Activated gamma-delta T cell treated with Interleukin-2 at 50 U/mL for 16 hours (primary cell): ENCODE data around the gene ACOT7.

ENCODE experiments used
- DNase-seq: peaks from one replicate; pipeline ENCODE4 v3.0.0-alpha.2; 2020

The ACOT7 gene

DNA sequence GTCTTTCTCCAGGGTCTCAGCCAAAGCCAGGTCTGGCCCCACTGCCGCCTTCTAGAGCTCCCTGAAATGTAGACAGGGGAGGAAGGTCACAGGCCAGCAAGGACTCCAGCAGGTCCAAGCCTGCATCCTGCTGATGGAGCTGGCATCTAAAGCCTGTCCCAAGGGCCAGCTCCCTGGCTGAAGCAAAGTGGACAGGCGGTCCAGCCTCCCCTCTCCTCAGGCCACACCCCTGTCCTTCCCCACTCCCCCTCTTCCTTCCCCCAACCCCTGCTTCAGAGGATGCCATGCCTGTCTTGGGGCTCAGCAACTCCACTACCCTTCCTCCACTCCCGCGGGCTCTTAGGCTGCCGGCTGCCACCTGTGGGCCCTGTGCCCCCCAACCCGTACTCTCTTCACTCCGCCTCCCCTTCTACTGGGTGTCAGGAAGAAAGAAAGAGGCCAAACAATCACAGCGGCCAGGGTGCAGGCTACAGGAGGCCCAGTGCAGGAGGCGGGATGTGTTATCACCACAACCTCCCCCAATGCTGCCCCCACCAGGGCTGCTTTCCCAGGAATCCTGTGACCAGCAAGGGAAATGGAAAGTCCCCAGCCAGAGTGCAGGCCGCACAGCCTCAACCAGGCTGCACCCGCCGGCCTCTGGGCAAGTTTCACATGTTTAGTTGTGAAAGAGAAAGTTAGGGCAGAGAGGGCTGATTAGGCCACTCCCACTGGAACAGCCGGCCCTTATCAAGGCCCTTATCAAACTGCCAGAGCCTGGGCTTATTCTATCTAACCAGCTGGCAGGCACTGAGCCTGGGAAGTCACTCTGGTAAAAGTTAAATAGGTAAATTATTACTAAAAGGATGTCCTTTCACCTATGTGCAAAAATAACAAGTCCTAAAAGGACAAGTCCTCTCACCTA, 34.1 kb downstream of the ACOT7 start:
- peak; percentile 42 for DNase-seq

DNA sequence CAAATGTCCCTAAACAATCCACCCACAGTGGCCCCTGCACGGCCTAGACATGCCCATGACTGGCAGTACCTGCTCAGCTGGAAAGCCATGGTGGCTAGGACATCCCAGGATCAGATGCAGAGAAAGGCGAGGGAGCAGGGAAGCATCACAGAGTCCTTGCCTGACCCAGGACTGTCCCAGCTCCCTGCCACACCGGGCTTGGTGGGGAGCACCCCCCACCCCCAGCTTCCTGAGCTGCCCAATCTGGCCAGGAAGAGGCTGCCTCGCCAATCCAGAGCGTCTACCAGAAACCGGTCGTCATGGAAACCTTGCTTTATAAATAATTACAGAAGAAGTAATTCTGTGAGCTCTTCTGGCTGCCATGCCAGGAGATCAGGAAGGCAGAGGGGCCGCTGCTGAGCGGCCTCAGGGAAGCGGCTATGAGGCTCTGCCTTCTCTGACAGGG, 34.8 kb downstream of the ACOT7 start:
- peak; percentile 21 for DNase-seq

DNA sequence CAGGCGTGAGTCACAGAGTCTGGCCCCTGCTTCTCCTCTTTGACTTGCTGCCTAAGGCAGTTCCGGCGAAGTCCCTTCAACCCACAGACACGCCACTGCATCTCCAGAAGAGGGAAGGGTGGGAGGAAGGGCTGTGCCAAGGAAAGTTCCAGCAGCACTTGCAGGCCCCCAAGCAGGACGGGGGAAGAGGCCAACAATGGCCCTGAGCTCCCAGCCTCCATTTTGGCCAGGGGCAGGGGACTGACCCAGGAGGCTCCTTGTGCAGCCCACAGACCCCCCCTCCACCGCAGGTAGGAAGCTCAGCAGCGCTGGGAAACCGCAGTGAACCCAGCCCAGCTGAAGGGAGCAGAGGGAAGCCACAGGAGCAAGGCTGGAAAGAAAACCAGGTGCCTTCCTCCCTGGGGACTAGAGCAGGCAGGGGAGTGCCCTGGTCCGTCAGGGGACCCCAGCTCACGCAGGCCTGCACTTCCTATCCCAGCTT, 35.4 kb downstream of the ACOT7 start:
- no peak for DNase-seq

DNA sequence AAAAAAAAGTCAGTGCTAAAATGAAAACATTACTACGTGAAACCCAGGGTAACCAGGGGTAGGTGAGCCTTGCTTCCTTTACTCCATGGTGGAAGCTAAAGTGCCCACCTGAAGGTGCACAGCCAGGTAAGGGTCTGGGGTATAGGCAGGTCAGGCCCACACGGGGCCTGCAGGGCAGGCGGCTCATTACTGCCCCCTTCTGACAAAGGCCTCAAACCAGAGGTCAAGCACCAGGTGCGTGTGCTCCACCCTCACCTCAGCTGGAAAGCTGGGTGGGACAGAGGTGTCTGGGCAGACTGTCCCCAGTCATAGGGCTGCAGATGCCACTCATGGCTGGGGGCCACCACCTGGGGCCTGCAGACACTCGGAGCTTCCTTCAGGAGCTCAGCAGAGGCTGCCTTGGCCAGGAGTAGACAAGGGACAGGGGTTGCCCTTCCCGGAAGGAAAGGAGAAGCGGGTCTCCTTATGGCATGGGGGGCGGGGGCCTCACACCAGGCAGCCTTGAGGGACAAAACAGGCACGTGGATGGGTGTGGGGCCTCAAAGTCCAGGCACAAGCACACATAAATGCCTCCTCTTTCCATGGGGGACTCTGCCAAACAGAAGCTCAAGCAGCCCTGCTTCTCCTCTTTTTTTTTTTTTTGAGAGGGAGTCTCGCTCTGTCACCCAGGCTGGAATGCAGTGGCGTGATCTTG, 36.2 kb downstream of the ACOT7 start:
- no peak for DNase-seq

DNA sequence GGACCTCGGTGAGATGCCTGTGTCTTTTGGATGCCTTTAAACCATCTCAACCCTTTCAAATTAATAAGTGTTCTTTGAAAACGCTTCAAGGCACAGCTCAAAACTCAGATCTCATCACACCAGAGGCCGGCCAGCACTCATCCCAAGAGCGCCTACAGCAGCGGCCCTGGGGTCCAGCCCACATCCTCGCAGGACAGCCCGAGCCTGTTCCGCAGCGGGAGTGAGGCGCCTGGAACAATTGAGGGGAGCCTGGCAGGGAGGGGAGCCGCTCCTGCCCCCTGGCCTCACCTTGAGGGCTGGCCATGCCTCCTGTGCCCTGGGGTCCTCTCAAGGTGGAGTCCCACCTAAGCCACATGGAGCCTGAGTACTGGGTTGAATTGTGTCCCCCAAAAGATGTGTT, 37.9 kb downstream of the ACOT7 start:
- DNase-seq: no peak

DNA sequence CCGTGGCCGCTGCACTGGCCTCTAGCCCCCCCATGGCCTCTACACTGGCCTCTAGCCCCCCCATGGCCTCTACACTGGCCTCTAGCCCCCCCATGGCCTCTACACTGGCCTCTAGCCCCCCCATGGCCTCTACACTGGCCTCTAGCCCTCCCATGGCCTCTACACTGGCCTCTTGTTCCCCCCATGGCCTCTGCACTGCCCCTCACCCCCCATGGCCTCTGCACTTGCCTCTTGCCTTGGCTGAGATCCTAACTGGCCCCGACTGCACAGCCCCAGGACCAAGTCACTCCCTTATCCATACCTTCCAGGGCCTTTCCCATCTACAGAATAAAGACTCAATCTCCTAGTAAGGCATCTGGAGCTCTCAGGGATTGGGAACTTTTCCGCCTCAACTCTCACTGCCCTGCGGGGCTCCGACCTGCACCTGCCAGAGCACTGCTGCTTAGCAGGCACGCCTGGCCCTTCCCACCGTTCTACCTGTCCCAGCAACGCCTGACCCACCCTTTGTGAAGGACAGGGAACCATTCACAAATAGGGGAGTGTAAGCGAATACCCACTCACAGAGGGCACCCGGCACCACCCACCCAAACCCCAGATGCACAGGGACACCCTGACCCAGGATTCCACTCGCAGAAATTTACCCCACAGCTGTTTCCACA, 38.8 kb downstream of the ACOT7 start:
- no peak for DNase-seq

DNA sequence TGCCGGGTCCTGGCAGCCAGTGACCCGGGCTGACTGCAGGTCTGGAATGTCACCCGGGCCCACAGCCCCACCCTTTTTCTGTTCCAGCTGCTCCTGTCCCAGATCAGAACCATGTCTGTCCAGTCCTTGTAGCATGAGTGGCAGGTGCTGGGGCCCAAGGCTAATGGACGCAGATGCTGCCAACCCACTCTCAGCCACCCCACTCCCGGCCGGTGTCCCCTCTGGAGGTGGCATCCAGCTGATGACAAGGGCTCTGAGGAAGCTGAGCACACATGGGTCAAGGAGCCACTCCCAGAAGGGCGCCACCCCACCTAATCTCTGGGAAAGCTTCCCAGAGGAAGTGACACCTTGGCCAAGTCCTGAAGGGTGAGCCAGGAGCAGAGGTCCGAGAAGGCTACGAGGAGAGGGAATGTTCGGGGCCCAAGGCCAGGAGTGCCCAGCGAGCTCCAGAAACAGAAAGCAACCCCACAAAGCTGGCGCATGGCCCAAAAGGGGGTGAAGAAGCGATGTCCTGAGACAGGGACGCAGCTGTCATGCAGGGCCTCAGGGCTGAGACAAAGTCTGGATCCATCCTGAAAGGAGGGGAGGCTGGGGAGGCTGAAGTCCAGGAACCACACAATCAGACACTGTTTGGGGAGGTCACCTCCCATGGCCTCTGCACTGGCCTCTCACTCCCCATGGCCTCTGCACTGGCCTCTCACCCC, 39.5 kb downstream of the ACOT7 start:
- DNase-seq: no peak

DNA sequence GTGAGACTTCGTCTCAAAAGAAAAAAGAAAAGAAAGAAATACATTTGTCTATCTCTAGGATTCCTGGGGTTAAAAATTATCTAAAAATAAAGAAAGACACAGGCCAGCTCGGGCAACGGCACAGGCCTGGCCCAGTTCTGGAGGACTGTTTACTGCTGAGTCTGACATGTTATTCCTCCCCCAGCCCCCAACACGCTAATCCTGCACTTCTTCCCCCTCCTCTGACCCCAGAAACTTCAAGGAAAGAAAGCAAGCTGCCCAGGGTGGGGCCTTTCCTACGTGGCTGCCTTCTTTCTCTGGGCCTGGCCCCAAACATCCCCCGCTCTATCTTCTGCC, 40.0 kb downstream of the ACOT7 start:
- no peak for DNase-seq

DNA sequence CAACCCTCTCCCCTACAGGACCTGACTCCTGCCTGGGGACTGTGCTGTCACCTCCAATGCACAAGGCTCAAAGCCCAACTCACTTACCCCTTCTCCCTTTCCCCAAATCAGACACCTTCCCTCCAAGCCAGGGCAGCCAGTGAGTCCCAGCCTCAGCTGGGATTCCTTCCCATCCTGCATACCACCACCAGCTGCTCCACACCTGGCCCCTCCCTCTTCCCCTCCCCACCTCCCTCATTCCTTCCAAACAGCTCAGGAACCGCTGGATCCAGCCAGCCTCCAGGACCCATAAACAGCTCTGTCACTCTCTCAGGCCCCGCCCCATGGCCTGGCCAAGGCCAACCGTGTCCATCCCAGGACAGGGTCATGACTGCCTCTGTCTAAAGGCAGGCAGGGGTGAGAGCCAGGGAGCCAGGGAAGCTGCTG, 41.4 kb downstream of the ACOT7 start:
- no peak for DNase-seq

DNA sequence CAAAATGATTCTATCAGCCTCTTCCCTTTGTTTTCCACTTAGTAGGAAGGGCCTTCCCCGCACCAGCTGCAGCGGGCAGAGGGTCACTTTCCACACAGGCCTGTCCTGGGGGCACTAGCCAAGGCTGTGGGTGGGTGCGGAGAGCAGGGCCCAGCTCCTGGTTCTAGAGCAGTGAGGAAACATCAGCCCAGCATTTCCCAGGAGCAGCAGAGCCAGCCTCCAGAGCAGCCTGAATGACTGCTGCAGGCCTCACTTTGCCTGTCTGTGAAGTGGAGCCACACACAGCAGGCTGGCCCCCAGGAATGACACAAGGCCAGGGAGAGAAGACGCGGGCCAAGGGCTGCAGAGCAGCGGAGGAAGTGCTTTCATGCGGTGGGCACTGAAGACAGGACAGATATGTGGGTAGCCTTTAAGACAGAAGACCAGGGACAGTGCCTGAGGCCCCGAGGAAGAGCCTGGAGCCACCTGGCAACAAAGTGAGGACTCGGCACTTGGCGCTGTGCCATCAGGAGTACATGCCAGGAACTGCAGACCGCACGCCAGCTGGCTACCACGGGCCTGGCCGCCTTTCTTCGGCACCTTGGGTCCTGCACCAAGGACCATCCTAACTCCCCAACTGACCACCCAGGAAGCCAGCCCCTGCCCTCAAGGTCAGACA, 42.0 kb downstream of the ACOT7 start:
- no peak for DNase-seq

DNA sequence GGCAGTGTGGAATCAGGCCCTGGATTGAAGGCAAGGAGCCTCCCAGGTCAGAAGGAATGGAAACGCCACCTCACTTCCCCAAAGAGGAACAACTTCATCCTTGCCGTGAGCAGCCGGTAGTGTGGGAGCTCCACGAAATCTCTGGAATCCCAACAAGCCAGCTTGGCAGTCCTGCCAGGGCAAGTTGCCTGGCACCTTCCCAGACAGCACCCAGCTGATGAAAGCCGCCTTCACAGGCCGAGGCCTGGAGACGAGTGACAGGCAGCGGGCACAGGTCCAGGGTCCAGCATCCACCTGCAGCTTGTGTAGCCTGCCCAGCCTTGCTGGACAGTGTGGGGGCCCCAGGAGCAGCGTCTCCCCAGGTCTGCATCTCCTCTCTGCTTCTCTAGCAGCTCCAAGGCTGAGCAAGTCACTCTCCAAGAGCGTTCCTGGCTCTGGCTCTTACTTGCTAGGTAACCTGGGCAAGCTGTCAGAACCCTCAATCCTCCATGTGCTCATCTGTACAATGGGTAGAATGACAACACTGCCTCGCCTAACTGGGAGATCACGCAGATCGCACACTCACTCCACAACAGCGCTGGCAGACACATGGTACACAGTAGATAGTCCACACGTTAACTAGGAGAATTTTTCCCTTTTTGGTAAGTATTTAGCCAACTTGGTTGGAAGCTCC, 43.0 kb downstream of the ACOT7 start:
- no peak for DNase-seq

DNA sequence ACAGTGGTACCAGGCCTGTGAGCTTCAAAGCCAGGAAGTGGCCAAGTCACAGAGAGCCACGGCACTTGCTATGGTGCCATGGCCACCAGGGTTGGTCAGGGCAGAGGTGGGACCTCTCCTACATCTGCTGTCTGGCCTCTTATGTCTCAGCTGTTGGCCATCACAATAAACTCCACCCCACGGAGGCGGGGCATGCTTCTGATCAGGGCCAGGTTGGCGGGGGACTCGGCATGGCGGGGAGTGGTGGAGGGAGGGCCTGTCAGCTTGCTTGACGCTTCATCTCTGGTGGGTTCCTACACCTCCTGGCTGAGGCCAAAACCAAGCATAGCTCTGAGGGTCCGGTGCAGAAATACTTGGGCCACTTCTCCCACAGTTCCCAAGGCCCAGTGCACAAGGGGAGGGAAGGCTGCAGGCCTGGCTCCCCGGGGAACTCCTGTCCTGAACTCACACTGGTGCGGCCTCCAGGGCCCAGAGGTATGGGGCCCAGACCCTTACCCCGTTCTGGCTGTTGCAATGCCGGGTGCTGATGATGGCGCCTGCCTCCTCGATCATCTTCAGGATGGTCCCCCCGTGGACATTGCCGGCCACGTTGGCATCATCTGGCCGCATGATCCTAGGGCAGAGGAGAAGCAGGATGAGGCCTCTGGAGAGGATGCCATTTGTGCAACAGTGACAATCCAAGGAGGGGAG, 44.2 kb downstream of the ACOT7 start:
- DNase-seq: no peak

DNA sequence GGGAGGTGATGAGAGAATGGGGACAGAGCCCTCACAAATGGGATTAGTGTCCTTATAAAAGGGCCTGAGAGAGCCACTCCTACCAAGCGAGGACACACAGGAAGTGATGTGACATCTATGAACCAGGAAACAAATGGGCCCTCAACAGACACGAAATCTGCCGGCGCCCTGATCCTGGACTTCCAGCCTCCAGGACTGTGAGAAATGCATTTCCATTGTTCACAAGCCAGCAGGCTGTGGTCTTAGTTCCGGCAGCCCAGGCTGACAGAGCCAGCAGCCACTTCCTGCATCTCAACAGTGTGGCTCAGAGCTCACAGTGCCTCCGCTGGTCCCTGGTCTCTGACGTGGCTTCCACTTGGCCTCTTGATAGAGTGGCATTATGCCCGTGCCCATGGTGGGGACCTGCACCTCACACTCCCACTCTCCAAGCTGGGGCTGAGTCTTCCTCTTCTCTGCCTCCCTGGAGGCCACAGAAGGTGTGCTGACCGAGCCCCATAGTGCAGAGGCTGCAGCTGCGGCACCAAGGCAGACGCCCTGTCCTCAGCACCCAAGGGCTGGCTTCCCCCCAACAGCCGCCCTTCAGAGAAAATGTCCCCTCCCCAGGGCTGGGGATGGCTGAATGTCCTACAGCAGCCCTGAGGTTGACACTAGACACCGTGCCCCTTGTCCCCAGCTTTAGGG, 44.9 kb downstream of the ACOT7 start:
- peak; percentile 61 for DNase-seq

DNA sequence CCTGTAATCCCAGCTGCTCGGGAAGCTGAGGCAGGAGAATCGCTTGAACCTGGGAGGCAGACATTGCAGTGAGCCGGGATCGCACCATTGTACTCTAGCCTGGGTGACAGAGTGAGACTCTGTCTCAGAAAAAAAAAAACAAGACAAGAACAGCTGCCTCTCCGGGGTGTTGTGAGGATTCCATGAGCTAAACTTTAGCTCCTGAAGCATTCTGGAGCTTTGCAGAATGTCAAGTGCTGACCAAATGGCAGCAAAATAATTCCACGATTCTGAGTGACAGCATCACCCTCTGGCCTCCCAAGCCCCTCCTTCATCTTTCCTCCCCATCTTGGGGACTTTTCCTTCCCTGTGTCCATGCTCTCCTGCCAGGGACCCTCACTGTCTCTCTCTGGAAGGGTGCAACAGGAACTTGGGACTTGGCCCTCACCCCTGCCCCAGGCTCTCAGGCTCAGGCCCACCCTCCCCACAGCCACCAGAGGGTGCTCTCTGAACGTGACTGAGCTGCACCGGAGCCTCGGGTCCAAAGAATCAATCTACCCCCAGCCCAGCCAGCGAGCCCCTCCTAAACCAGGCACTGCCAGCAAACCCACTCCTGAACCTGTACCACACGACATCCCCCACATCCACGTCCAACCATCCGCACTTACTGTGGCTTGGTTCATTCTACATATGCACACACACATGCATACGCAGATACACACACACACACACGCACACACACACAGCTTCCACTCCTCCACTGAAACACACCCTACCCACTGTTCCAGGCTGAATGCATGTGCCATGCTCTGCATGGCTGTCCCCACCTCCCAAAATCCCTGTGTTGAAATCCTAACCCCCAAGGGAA, 45.7 kb downstream of the ACOT7 start:
- DNase-seq: peak; percentile 68

DNA sequence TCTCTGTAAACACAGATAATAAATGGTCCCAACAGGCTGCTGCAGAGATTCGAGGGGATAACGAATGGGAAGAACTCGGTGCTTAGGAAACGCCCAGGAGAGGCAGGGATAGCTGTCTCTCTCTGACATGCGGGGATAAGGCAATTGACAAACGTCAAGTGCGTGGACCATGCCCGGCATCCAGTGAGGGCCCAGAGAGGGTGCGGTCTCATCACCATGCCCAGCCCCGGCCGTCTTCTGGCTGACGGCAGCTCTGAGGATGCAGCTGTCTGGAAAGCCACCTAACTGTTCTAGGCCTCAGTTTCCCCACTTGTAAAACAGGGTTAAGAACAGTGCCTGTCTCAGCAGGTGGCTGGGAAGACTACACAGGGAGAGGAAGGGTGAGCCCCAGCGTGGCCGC, 48.1 kb downstream of the ACOT7 start:
- DNase-seq: no peak

DNA sequence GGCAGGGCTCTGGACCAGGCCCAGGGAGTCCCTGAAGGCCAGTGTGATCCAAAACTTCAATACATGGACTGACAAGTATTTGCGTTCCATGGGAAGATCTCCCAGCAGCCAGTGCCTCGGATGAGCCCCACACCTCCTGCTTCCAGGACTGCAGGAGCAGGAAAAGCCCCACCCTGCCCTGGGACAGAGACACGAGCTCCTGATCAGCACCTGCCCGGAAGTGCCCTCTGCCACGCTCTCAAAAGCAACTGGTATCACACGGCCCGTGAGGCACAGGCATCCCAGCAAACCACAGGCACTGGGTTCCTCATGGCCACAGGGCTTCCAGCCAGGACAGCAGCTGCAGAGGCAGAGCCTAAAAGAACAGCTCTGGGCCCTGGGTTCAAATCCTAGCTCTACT, 48.6 kb downstream of the ACOT7 start:
- DNase-seq: no peak

DNA sequence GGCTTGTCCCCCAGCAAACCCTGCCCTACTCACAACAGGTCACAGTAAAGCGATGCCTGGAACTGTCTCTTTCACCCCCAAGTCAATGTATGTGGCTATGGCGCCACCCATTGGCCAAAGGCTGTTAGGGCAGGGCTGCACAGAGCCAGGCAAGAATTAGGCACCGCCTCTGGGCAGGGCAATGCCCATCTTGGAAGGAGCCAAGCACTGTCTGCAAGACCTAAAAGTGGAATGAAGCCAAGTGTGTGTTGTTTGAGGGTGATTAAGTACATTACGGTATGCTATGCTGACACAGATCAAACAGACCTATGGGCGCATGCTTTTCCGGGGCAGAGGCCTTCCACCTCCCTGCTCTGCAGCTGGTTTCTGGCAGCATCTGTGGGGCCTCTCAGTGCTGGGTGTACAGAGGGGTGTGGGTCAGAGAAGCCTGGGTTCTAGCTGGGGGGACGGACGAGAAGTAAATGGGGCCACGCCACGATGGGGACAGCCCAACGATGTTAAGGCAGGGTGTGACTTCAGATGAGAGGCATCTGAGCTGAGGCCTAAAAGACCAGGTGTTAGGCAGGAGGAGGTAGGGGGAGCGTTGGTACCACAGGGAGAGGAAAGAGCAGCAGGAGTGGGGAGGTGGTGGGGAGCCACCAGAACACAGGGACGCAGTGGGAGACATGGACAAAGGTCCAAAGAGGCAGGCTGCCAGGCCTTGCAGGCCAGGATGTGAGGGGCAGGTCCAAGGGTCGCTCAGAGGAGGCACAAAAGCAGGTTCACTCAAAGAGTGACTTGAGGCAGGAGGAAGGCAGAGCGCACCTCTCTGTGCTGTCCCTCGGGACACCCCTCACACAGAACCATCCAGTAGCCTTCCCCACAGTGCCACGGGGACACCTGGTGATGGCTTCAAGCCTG, 49.8 kb downstream of the ACOT7 start:
- peak; percentile 42 for DNase-seq

DNA sequence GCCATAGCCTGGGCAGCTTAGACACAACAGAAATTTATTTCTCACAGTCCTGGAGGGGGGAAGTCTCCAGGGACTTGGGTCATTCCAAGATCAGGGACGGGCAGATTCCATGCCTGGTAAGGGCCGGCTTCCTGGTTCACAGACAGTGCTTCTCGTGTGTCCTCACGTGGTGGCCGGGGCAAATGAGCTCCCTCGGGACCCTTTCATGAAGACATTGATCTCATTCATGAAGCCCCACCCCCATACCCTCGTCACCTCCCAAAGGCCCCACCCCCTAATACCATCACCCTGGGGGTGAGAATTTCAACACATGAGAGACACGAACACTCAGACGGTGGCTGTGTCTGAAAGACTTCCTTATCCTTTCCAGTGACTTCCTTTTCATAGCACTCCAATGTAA, 51.5 kb downstream of the ACOT7 start:
- no peak for DNase-seq

DNA sequence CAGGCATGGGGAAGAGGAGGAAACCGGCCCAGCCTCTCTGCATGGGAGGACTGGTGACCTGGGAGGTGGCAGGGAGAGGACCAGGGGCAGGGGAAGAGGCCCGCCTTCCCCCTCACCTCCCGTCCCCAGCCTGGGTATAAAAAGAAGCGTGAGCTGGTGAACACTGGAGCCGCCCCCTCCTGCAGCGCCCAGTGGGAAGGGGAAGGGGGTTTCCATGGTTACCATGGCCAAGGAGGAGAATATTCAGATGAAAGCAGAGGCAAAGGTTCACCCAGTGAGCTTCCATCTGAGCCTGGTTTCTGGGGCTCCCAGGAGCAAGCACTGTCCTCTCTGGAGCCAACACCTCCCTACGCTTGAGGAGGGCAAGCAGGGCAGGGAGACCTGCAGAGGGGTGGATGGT, 54.9 kb downstream of the ACOT7 start:
- DNase-seq: no peak
